Gastroesophageal sphincter (tissue), 3 donors: ENCODE data around the gene VPS18.

Experiments used
- POLR2A ChIP-seq, 2 donors: fragments of 450-650 bp; IDR thresholded peaks; one replicate each; pipeline ENCODE4 v1.6.1; 2017; ENCODE audit warnings: antibody characterized with exemption in 2 of 2, mild to moderate bottlenecking in 2 of 2, moderate library complexity in 1 of 2
- TF ChIP-seq, protein P1 (sequence below), 4 experiments: fragments of 200-600 bp in 2 of 4; fragments of 450-650 bp in 2 of 4; sonication (generic) in 1 of 4; IDR thresholded peaks; one replicate each; pipeline ENCODE4 v1.5.1; 2017 to 2019; ENCODE audit warnings: antibody characterized with exemption in 4 of 4, mild to moderate bottlenecking in 2 of 4, moderate library complexity in 2 of 4

DNA sequence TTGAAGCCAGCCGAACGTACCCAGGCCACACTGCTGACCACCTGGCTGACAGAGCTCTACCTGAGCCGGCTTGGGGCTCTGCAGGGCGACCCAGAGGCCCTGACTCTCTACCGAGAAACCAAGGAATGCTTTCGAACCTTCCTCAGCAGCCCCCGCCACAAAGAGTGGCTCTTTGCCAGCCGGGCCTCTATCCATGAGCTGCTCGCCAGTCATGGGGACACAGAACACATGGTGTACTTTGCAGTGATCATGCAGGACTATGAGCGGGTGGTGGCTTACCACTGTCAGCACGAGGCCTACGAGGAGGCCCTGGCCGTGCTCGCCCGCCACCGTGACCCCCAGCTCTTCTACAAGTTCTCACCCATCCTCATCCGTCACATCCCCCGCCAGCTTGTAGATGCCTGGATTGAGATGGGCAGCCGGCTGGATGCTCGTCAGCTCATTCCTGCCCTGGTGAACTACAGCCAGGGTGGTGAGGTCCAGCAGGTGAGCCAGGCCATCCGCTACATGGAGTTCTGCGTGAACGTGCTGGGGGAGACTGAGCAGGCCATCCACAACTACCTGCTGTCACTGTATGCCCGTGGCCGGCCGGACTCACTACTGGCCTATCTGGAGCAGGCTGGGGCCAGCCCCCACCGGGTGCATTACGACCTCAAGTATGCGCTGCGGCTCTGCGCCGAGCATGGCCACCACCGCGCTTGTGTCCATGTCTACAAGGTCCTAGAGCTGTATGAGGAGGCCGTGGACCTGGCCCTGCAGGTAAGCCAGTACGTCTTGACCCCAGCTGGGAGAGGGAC, 6.2 kb downstream of the VPS18 start:
- TF ChIP-seq POLR2A (IDR thresholded peaks at IDR 0.05): no peak
- TF ChIP-seq, protein P1, sequence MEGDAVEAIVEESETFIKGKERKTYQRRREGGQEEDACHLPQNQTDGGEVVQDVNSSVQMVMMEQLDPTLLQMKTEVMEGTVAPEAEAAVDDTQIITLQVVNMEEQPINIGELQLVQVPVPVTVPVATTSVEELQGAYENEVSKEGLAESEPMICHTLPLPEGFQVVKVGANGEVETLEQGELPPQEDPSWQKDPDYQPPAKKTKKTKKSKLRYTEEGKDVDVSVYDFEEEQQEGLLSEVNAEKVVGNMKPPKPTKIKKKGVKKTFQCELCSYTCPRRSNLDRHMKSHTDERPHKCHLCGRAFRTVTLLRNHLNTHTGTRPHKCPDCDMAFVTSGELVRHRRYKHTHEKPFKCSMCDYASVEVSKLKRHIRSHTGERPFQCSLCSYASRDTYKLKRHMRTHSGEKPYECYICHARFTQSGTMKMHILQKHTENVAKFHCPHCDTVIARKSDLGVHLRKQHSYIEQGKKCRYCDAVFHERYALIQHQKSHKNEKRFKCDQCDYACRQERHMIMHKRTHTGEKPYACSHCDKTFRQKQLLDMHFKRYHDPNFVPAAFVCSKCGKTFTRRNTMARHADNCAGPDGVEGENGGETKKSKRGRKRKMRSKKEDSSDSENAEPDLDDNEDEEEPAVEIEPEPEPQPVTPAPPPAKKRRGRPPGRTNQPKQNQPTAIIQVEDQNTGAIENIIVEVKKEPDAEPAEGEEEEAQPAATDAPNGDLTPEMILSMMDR (IDR thresholded peaks at IDR 0.05): no peak
